ENCODE results near the gene PLD1. TPM values are rescaled to one million over a fixed set of nuclear protein-coding genes. Genes with fewer than 3 reads are reported as not detected.

Gene PLD1
- total and polyA plus RNA-seq, 2 of the 8 experiments (the other 6 are each of a cell fraction or from before 2014, with no cell fraction given), result 1.2 to 2.6 TPM

GRCh38 chr3:171841620-171842000 lies 31.3 kb upstream of the PLD1 start:
- Histone ChIP-seq H3K79me2 (ENCODE audit: control insufficient read depth in 1 of 2, insufficient read depth in 2 of 2, low read length in 2 of 2) (no peaks in the 10 kb centered on the region), H2BK120ac (replicated peaks; ENCODE audit: low read depth, low read length) (no peak overlapping the region), H2BK15ac (ENCODE audit: low read length) (no peak overlapping the region), H4K8ac (ENCODE audit: extremely low read depth, insufficient read depth, low read length) (no peak overlapping the region), H3K9ac (replicated peaks in 1 of 4; ENCODE audit: extremely low read depth in 1 of 4, low read depth in 3 of 4, low read length in 3 of 4) (no peak overlapping the region), H3K4me2 (ENCODE audit: insufficient read depth in 1 of 2, low read depth in 2 of 2, low read length in 2 of 2) (no peak overlapping the region), H4K5ac (ENCODE audit: insufficient read length, low read depth, low read length) (no peak overlapping the region), H3K36me3 (ENCODE audit: control insufficient read depth in 2 of 4, insufficient read depth in 4 of 4, low read length in 3 of 4) (no peaks in the 10 kb centered on the region), H3K4me1 (replicated peaks in 1 of 4; ENCODE audit: control insufficient read depth in 3 of 4, insufficient read depth in 4 of 4, low read length in 3 of 4) (peaks cover 0 to 4% (median 2%) of the 10 kb centered on the region in 4 experiments; a peak in 3 of 7 replicates), H3K79me1 (ENCODE audit: low read depth, low read length) (no peaks in the 10 kb centered on the region), H3K14ac (ENCODE audit: insufficient read length) (no peak overlapping the region), H3K56ac (replicated peaks; ENCODE audit: insufficient read length, low read depth, low read length) (no peak overlapping the region), H3K23ac (ENCODE audit: insufficient read length) (no peak overlapping the region), H3K4ac (replicated peaks; ENCODE audit: insufficient read length, low read depth, low read length) (no peak overlapping the region), H3K23me2 (ENCODE audit: low read depth, low read length) (no peaks in the 10 kb centered on the region), H2AFZ (ENCODE audit: low read length) (no peak overlapping the region), H2BK5ac (ENCODE audit: low read depth, low read length) (no peak overlapping the region), H2BK20ac (ENCODE audit: low read length) (no peak overlapping the region), H4K20me1 (replicated peaks in 1 of 2; ENCODE audit: control insufficient read depth in 1 of 2, insufficient read depth in 2 of 2, low read length in 2 of 2) (no peaks in the 10 kb centered on the region), H3K27ac (ENCODE audit: low read depth, low read length) (no peak overlapping the region), H2BK12ac (ENCODE audit: low read depth, low read length) (no peak overlapping the region), H4K91ac (replicated peaks; ENCODE audit: insufficient read length, low read length) (no peak overlapping the region), H3K9me3 (ENCODE audit: insufficient read depth in 2 of 2, low read depth in 1 of 2, low read length in 1 of 2) (no peaks in the 10 kb centered on the region), H3K18ac (ENCODE audit: extremely low read depth, low read length) (no peak overlapping the region), H2AK5ac (ENCODE audit: low read depth, low read length) (no peak overlapping the region), H3K4me3 (ENCODE audit: extremely low read depth in 1 of 4, insufficient read depth in 2 of 4, low read depth in 3 of 4, low read length in 4 of 4) (no peak overlapping the region), H3K27me3 (replicated peaks in 1 of 4; ENCODE audit: control insufficient read depth in 3 of 4, extremely low read depth in 1 of 4, insufficient read depth in 3 of 4, low read length in 3 of 4) (no peaks in the 10 kb centered on the region)
- FAIRE-seq (no peak), DNase-seq (ENCODE audit: low read depth in 1 of 2, low spot score in 2 of 2) (no peak)
- POLR2A ChIA-PET (ENCODE audit: partially characterized antibody), result no interaction called here
- no peak for TF ChIP-seq NRF1 (IDR thresholded peaks at IDR 0.05; ENCODE audit: low read depth, low read length)
- no peak for TF ChIP-seq SP4 (IDR thresholded peaks at IDR 0.05; ENCODE audit: low read length)
- TF ChIP-seq KDM5A (IDR thresholded peaks at IDR 0.05; ENCODE audit: low read length), result no peak
- TF ChIP-seq POLR2A (IDR thresholded peaks at IDR 0.05; ENCODE audit: control extremely low read depth in 1 of 2, low read depth in 2 of 2, low read length in 2 of 2), result no peak
- no peak for TF ChIP-seq CBX5 (IDR thresholded peaks at IDR 0.05; ENCODE audit: low read depth, low read length)
- TF ChIP-seq BRCA1 (IDR thresholded peaks at IDR 0.05; ENCODE audit: low read depth, low read length), result no peak
- TF ChIP-seq ZNF274 (IDR thresholded peaks at IDR 0.05; ENCODE audit: borderline replicate concordance, extremely low read depth, low read length), result no peak
- no peak for TF ChIP-seq RNF2 (IDR thresholded peaks at IDR 0.05; ENCODE audit: borderline replicate concordance, low read depth, low read length, missing control alignments, poor library complexity, severe bottlenecking)
- no peak for TF ChIP-seq E2F6 (IDR thresholded peaks at IDR 0.05)
- no peak for TF ChIP-seq ASH2L (IDR thresholded peaks at IDR 0.05; ENCODE audit: low read length)
- TF ChIP-seq SP2 (IDR thresholded peaks at IDR 0.05; ENCODE audit: low read length), result no peak
- no peak for TF ChIP-seq CBX8 (IDR thresholded peaks at IDR 0.05; ENCODE audit: borderline replicate concordance, low read depth, low read length)
- TF ChIP-seq BCL11A (IDR thresholded peaks at IDR 0.05; ENCODE audit: low read depth in 2 of 2, low read length in 2 of 2), result no peak
- CTCF ChIA-PET (ENCODE audit: partially characterized antibody), result interaction anchor here (0.8 to 1.3 kb wide), 5 partner anchors 9 to 194 kb away, joined by 3 to 5 read pairs (median 3); no protein-coding TSS in a partner anchor
- 90% methylated on average over 1 of the region's 1 CpG; no CpG with 5 or more reads in 1 of the 2 experiments for WGBS, 2 experiments (ENCODE audit: extremely low coverage in 1 of 2, insufficient coverage in 1 of 2, insufficient read length in 1 of 2, insufficient replicate concordance in 2 of 2, low coverage in 1 of 2, low lambda C conversion rate in 2 of 2, missing lambda C conversion rate in 1 of 2)

All from H1 (cell line).